PC-9 (cell line): ENCODE data around the gene LINC00305. TPM values are rescaled to one million over a fixed set of nuclear protein-coding genes. Genes with fewer than 3 reads are reported as not detected.

ENCODE experiments used
- BruUV-seq: library from RNA; stranded (reverse); fragments of 400-500 nt; replicated peaks from 2 replicates; lab custom pipeline; 2021; lab: Mats Ljungman, UMichigan
- CTCF ChIA-PET: fragments of 300-600 bp; sonication (Branson Sonifier 250); formaldehyde crosslinking; loops from one replicate; lab custom pipeline; 2022; ENCODE audit warnings: antibody characterized with exemption; lab: Charles Lee
- POLR2A ChIA-PET: fragments of 300-600 bp; sonication (Branson Sonifier 250); formaldehyde crosslinking; loops from one replicate; lab custom pipeline; 2022; ENCODE audit warnings: antibody characterized with exemption; ENCODE audit not compliant: unreplicated experiment; lab: Charles Lee
- DNase-seq, 2 experiments: peaks; one replicate each; pipeline versions ENCODE4 v3.0.0 to v3.0.0-alpha.2; 2015 to 2022; ENCODE audit warnings: mixed read lengths in 1 of 2
- H2AFZ ChIP-seq: fragments of 200-600 bp; sonication (generic); 2 replicates; pipeline ENCODE4 v1.8.1; 2017; ENCODE audit warnings: antibody characterized with exemption
- H3F3A ChIP-seq: fragments of 200-600 bp; sonication (generic); 2 replicates; pipeline ENCODE4 v1.8.1; 2017; ENCODE audit warnings: antibody characterized with exemption, mild to moderate bottlenecking, low read depth; ENCODE audit not compliant: insufficient read depth
- H3K27ac ChIP-seq: fragments of 200-600 bp; sonication (generic); 2 replicates; pipeline ENCODE4 v1.6.1; 2016; ENCODE audit warnings: mixed run types
- H3K27me3 ChIP-seq: fragments of 200-600 bp; sonication (generic); 2 replicates; pipeline ENCODE4 v1.6.1; 2016; ENCODE audit warnings: low read depth, mixed run types; ENCODE audit not compliant: insufficient read depth
- H3K36me3 ChIP-seq: fragments of 200-600 bp; sonication (generic); 2 replicates; pipeline ENCODE4 v1.6.1; 2016; ENCODE audit warnings: low read depth, mixed run types
- H3K4me1 ChIP-seq: fragments of 200-600 bp; sonication (generic); replicated peaks from 2 replicates; pipeline ENCODE4 v1.6.1; 2016; ENCODE audit warnings: mixed run types; ENCODE audit not compliant: insufficient read depth
- H3K4me2 ChIP-seq: fragments of 200-600 bp; sonication (generic); 2 replicates; pipeline ENCODE4 v1.6.1; 2017; ENCODE audit warnings: mixed run types
- H3K4me3 ChIP-seq: fragments of 200-600 bp; sonication (generic); 2 replicates; pipeline ENCODE4 v1.6.1; 2016; ENCODE audit warnings: mixed run types
- H3K79me2 ChIP-seq: fragments of 200-600 bp; sonication (generic); 2 replicates; pipeline ENCODE4 v1.6.1; 2017; ENCODE audit warnings: low read depth, mixed run types
- H3K9me2 ChIP-seq: fragments of 200-600 bp; sonication (generic); 2 replicates; pipeline ENCODE4 v1.8.1; 2017; ENCODE audit warnings: mild to moderate bottlenecking; ENCODE audit not compliant: insufficient read depth
- H3K9me3 ChIP-seq: fragments of 200-600 bp; sonication (generic); 2 replicates; pipeline ENCODE4 v1.8.1; 2016; ENCODE audit warnings: low read depth; ENCODE audit not compliant: insufficient read depth
- H4K20me1 ChIP-seq: fragments of 200-600 bp; sonication (generic); 2 replicates; pipeline ENCODE4 v1.8.1; 2017; ENCODE audit not compliant: insufficient read depth
- EZH2 ChIP-seq: fragments of 200-600 bp; sonication (generic); IDR thresholded peaks from 2 replicates; pipeline ENCODE4 v1.8.0; 2017; ENCODE audit warnings: antibody characterized with exemption, low read depth
- intact Hi-C: fragments of 100-400 bp; cut with micrococcal nuclease; formaldehyde crosslinking; loops from one replicate; pipeline ENCODE4 v1.10.0; 2022; ENCODE audit not compliant: unreplicated experiment
- total RNA-seq: library from RNA; stranded (reverse); gene quantifications from 2 replicates; pipeline ENCODE4 v1.2.3, GENCODE V29; 2021
- TF ChIP-seq, protein P1 (sequence below): fragments of 200-600 bp; sonication (generic); conservative IDR thresholded peaks from 2 replicates; pipeline ENCODE4 v1.6.1; 2017; ENCODE audit warnings: mixed run types, antibody characterized with exemption, mild to moderate bottlenecking, moderate library complexity

Gene LINC00305
- total RNA-seq, 1 experiment from 2014 or later: not detected

DNA sequence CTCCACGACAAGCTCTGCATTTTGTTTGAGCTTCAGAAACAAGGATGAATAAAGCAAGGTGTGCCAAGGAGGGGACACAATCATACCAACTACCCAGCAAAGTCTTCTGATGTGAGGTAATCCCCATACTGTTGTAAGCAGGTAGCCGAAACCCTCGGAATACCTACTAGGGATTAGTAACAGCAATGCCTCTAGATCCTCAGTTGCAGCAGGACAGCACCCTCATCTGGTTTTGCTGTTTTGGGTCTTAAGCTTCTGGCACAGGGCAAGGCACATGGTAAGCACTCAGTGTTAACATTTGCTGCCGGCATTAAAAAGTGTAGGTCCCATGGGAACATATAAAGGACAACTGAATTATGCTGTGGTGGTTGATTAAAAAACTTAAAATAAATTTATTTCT, 16.0 kb upstream of the LINC00305 start:
- H3K27me3 ChIP-seq: no peaks in the 10 kb centered on the region
- H3K9me2 ChIP-seq: peaks cover 6% of the 10 kb centered on the region; the same call in 1 of the 2 replicates
- ChIA-PET POLR2A (no interaction called here), CTCF (no interaction called here)
- no peaks in the 10 kb centered on the region for H4K20me1 ChIP-seq
- DNase-seq: no peak
- no TSS peak for BruUV-seq
- no peaks in the 10 kb centered on the region for H3K36me3 ChIP-seq
- H3K27ac ChIP-seq: no peak overlapping the region
- intact Hi-C loops: no loop called here
- no peaks in the 10 kb centered on the region for H3K79me2 ChIP-seq
- no peaks in the 10 kb centered on the region for H3K9me3 ChIP-seq
- H3K4me3 ChIP-seq: no peak overlapping the region
- TF ChIP-seq, protein P1, sequence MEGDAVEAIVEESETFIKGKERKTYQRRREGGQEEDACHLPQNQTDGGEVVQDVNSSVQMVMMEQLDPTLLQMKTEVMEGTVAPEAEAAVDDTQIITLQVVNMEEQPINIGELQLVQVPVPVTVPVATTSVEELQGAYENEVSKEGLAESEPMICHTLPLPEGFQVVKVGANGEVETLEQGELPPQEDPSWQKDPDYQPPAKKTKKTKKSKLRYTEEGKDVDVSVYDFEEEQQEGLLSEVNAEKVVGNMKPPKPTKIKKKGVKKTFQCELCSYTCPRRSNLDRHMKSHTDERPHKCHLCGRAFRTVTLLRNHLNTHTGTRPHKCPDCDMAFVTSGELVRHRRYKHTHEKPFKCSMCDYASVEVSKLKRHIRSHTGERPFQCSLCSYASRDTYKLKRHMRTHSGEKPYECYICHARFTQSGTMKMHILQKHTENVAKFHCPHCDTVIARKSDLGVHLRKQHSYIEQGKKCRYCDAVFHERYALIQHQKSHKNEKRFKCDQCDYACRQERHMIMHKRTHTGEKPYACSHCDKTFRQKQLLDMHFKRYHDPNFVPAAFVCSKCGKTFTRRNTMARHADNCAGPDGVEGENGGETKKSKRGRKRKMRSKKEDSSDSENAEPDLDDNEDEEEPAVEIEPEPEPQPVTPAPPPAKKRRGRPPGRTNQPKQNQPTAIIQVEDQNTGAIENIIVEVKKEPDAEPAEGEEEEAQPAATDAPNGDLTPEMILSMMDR: no peak
- no peak for TF ChIP-seq EZH2
- no peaks in the 10 kb centered on the region for H3K4me1 ChIP-seq
- H3K4me2 ChIP-seq: no peak overlapping the region
- H2AFZ ChIP-seq: no peak overlapping the region
- no peaks in the 10 kb centered on the region for H3F3A ChIP-seq

DNA sequence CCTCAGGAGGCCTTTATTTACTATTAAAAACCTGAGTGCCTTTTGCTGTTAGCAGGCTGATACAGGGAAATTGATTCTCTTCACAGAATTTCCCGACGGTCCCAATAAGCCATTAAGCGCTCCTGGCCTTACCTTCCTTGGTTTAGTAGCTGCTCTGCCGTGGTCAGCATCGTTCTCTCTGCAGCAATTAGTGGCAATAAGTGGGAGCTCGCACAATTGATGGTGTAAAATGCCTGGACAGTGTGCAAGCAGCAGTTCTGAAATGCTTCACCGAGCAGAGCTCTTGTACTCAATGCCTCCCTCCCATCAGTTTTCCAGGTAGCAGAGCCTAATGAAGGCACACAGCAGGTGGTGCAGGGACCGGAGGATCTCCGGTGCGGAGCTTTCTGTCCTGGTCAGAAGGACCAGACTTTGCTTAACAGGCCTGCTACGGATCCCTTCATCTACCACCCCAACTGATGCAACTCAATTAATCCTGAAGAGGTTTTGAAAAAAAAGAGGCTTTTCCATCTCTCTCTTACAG, 1.1 kb upstream of the LINC00305 start:
- Histone ChIP-seq H3K9me2 (no peaks in the 10 kb centered on the region), H3K9me3 (no peaks in the 10 kb centered on the region), H3K4me1 (0 out of 2 replicates have a peak, but pooled peaks cover 7% of the 10 kb centered on the region), H3K27ac (no peak overlapping the region), H4K20me1 (no peaks in the 10 kb centered on the region), H3K79me2 (no peaks in the 10 kb centered on the region), H2AFZ (no peak overlapping the region), H3K4me3 (no peak overlapping the region), H3K36me3 (no peaks in the 10 kb centered on the region), H3F3A (no peaks in the 10 kb centered on the region), H3K4me2 (no peak overlapping the region), H3K27me3 (no peaks in the 10 kb centered on the region)
- intact Hi-C loops: no loop called here
- no TSS peak for BruUV-seq
- POLR2A ChIA-PET: no interaction called here
- DNase-seq: no peak
- TF ChIP-seq EZH2: no peak
- TF ChIP-seq, protein P1: no peak
- CTCF ChIA-PET: no interaction called here

GRCh38 chr18:64142904-64143303, 6.0 kb downstream of the LINC00305 start:
- Histone ChIP-seq H3K27ac (no peak overlapping the region), H3K4me1 (0 out of 2 replicates have a peak, but pooled peaks cover 7% of the 10 kb centered on the region), H3K79me2 (no peaks in the 10 kb centered on the region), H3F3A (no peaks in the 10 kb centered on the region; the same call in 1 of the 2 replicates), H4K20me1 (no peaks in the 10 kb centered on the region), H3K36me3 (no peaks in the 10 kb centered on the region), H2AFZ (no peak overlapping the region), H3K4me2 (no peak overlapping the region), H3K9me2 (no peaks in the 10 kb centered on the region), H3K27me3 (no peaks in the 10 kb centered on the region), H3K9me3 (no peaks in the 10 kb centered on the region), H3K4me3 (no peak overlapping the region)
- ChIA-PET CTCF (no interaction called here), POLR2A (no interaction called here)
- TF ChIP-seq, protein P1: no peak
- TF ChIP-seq EZH2: no peak
- no peak for DNase-seq
- intact Hi-C loops: no loop called here
- no TSS peak for BruUV-seq
